Gastrocnemius medialis (tissue), 4 donors: ENCODE measurements around the gene FAM98C. TPM values are rescaled to one million over a fixed set of nuclear protein-coding genes. Genes with fewer than 3 reads are reported as not detected.
A peak's percentile ranks its signal among the peaks of the same experiment; 100 is the strongest.

Experiments used
- ATAC-seq, 2 donors: fragments of 150-250 bp; one replicate each; pipeline ENCODE4 v1.9.1; 2016
- DNase-seq, 2 donors: peaks; one replicate each; pipeline ENCODE4 v3.0.0-alpha.2; 2019
- H3K27ac ChIP-seq, 4 donors: fragments of 200-600 bp; sonication (generic); 1 replicate in 1 of 4; 2 replicates in 3 of 4; pipeline ENCODE4 v1.5.1; 2016 to 2018; ENCODE audit warnings: mild to moderate bottlenecking in 2 of 4, moderate library complexity in 1 of 4
- H3K27me3 ChIP-seq, 3 donors: fragments of 200-600 bp; sonication (generic) in 2 of 3; 1 replicate in 1 of 3; 2 replicates in 2 of 3; pipeline versions ENCODE4 v1.5.1 to v1.6.0; 2016 to 2019; ENCODE audit warnings: mild to moderate bottlenecking in 1 of 3, moderate library complexity in 1 of 3
- H3K36me3 ChIP-seq, 2 donors: fragments of 200-600 bp; sonication (generic) in 1 of 2; one replicate each; pipeline ENCODE4 v1.5.1; 2017 to 2018
- H3K4me1 ChIP-seq, 2 donors: fragments of 200-600 bp; sonication (generic) in 1 of 2; one replicate each; pipeline ENCODE4 v1.5.1; 2016 to 2017; ENCODE audit warnings: mild to moderate bottlenecking in 2 of 2
- H3K4me3 ChIP-seq, 4 donors: fragments of 200-600 bp; sonication (generic) in 3 of 4; 1 replicate in 1 of 4; 2 replicates in 3 of 4; pipeline ENCODE4 v1.5.1; 2016 to 2019; ENCODE audit warnings: mild to moderate bottlenecking in 2 of 4
- H3K9me3 ChIP-seq, 3 donors: fragments of 200-600 bp; sonication (generic) in 2 of 3; 1 replicate in 1 of 3; 2 replicates in 2 of 3; pipeline ENCODE4 v1.5.1; 2016 to 2019
- CTCF ChIP-seq, 5 experiments: fragments of 450-650 bp in 3 of 5; fragments of 200-600 bp in 2 of 5; sonication (generic) in 2 of 5; IDR thresholded peaks in 4 of 5; conservative IDR thresholded peaks in 1 of 5; 1 replicate in 4 of 5; 2 replicates in 1 of 5; pipeline ENCODE4 v1.5.1; 2016 to 2019; ENCODE audit warnings: antibody characterized with exemption in 5 of 5, mild to moderate bottlenecking in 3 of 5, moderate library complexity in 3 of 5
- POLR2A ChIP-seq, 2 donors: fragments of 450-650 bp; IDR thresholded peaks; one replicate each; pipeline ENCODE4 v1.6.1; 2017; ENCODE audit warnings: antibody characterized with exemption in 2 of 2, mild to moderate bottlenecking in 2 of 2, moderate library complexity in 2 of 2
- in situ Hi-C, 4 donors: fragments of 200-750 bp; cut with MboI; loops; one replicate each; pipeline versions ENCODE4 v1.15.0 to v1.8.0; 2017; ENCODE audit warnings: low sequenced_read_pairs in 4 of 4
- intact Hi-C: fragments of 100-400 bp; cut with DNase I; formaldehyde crosslinking; loops from one replicate; pipeline ENCODE4 v1.15.1; 2023; ENCODE audit warnings: low total_unique reads
- total RNA-seq, 4 donors: library from RNA; depleted of rRNA; stranded (reverse); fragments of >200 nt; gene quantifications; one replicate each; pipeline versions ENCODE4 v1.1.0 to v1.2.3, GENCODE V29; 2016

Gene FAM98C
- total RNA-seq: 10 to 100 TPM in 1 of 4 donors, 1 to 10 TPM in 3; 1.9 to 17.4 (median 3.3) TPM

- H3K27ac ChIP-seq: peak within 1 kb of the TSS; percentile 65 to 76 (median 70)
- in situ Hi-C loops: loop anchor here in 3 of 4 donors (10.0 kb wide), 2 partner anchors 232 to 522 kb away; no protein-coding TSS in a partner anchor
- intact Hi-C loops: loop anchor here (1.0 to 10.0 kb wide), 4 partner anchors 52 to 529 kb away; partner anchors contain the start of genes EIF3K, MAP4K1, MRPS12 and SARS2
- DNase-seq: peak; percentile 93 to 94
- peak within 1 kb of the TSS; percentile 68 to 94 (median 72) for H3K4me3 ChIP-seq
- peaks cover 12 to 19% (median 14%) of the 10 kb centered on the region in 3 donors for H3K27me3 ChIP-seq
- peak; percentile 93 to 95 for ATAC-seq
- TF ChIP-seq POLR2A (IDR thresholded peaks at IDR 0.05) (peak; percentile 1 to 11), CTCF (IDR thresholded peaks at IDR 0.05 in 4 of 5, conservative IDR thresholded peaks at IDR 0.05 in 1 of 5) (peak; percentile 97 to 100 (median 99))
- peaks cover 0 to 9% of the 10 kb centered on the region in 2 donors for H3K4me1 ChIP-seq
- no peaks in the 10 kb centered on the region for H3K9me3 ChIP-seq
- no peaks in the 10 kb centered on the region for H3K36me3 ChIP-seq
Observed at GRCh38 chr19:38402967-38403674, at the start of gene FAM98C. TSS of gene FAM98C (plus strand) at chr19:38403093. CDS start at chr19:38403154, 61 bp downstream.

DNA sequence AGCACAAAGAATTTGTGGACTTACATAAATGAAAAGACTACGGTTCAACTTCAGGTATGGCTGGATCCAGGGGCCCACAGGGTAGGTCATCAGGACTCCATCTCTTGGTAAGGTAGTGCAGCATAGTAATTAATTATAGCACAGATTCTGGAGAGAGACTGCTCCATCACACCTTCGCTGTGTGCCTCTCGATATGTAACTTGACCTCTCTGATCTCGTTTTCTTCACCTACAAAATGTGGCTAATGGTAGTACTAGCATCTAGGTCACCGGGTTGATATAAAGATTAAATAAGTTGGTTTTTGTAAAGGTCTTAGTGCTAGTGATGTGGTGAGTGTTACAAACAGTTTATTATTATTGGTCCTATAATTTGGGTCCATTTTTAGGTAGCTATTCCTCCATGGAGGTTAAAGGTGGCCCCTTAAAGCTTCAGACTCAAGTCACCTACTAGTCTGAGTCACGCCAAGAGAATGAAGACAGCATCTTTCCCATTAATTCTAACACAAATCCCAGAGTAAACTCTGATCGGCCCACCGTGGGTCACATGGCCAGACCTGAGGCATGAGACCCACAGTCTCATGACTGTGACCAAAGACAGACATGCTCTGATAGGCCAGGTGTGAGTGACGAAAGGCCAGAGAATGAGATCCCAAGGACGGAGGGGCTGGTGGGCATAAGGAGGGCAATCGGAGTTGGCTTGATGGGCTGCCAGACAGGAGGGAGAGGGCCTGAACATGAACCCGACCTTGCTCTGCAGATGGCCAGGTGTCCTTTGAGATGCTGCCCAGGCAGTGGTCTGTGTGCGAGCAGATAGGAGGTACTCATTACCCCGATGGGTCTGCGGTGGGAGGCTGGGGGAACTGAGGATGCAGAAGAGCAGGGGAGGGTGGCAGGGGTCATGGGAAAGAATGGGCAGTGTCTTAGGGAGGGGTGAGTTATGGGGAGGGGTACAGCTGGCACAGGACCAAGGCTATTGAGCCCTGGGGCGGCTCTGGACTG, 46.9 kb upstream of the FAM98C start:
- Histone ChIP-seq H3K4me1 (no peaks in the 10 kb centered on the region), H3K36me3 (no peaks in the 10 kb centered on the region), H3K27ac (no peak overlapping the region), H3K4me3 (no peak overlapping the region), H3K27me3 (peaks cover 32 to 41% (median 39%) of the 10 kb centered on the region in 3 donors), H3K9me3 (no peaks in the 10 kb centered on the region)
- TF ChIP-seq CTCF (IDR thresholded peaks at IDR 0.05 in 4 of 5, conservative IDR thresholded peaks at IDR 0.05 in 1 of 5): no peak
- no peak for TF ChIP-seq POLR2A (IDR thresholded peaks at IDR 0.05)
- ATAC-seq: no peak
- DNase-seq: no peak
- in situ Hi-C loops (no loop called here), intact Hi-C loops (no loop called here)

DNA sequence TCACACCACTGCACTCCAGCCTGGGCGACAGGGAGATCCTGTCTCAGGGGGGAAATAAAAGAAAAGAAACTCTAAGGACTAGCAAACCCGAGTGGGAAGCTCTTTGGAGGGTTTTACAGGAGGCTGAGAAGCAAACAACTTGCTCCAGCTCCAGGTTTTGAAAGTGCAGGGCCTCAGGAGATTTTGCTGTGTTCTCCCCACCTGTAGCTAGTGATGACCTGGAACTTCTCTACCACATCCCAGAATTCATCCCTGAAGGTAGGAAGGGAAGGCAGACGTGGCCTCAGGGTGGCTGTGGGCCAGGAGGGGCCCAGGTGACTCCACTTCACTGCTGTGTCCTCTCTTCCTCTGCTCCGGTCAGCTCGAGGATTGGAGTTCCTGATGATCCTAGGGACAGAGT, 44.8 kb upstream of the FAM98C start:
- Histone ChIP-seq H3K4me3 (no peak overlapping the region), H3K9me3 (no peaks in the 10 kb centered on the region), H3K4me1 (peaks cover 5 to 14% of the 10 kb centered on the region in 2 donors), H3K36me3 (no peaks in the 10 kb centered on the region), H3K27me3 (peaks cover 25 to 40% (median 28%) of the 10 kb centered on the region in 3 donors), H3K27ac (no peak overlapping the region)
- ATAC-seq (no peak), DNase-seq (no peak)
- no peak for TF ChIP-seq POLR2A (IDR thresholded peaks at IDR 0.05)
- TF ChIP-seq CTCF (IDR thresholded peaks at IDR 0.05 in 4 of 5, conservative IDR thresholded peaks at IDR 0.05 in 1 of 5): no peak
- in situ Hi-C loops: no loop called here
- intact Hi-C loops: no loop called here

GRCh38 chr19:38359242-38360021, 43.5 kb upstream of the FAM98C start:
- in situ Hi-C loops (no loop called here), intact Hi-C loops (no loop called here)
- no peak overlapping the region for H3K4me3 ChIP-seq
- peaks cover 21 to 34% (median 25%) of the 10 kb centered on the region in 3 donors for H3K27me3 ChIP-seq
- no peaks in the 10 kb centered on the region for H3K9me3 ChIP-seq
- H3K36me3 ChIP-seq: no peaks in the 10 kb centered on the region
- H3K27ac ChIP-seq: no peak overlapping the region
- DNase-seq: no peak
- no peak for ATAC-seq
- TF ChIP-seq POLR2A (IDR thresholded peaks at IDR 0.05) (no peak), CTCF (IDR thresholded peaks at IDR 0.05 in 4 of 5, conservative IDR thresholded peaks at IDR 0.05 in 1 of 5) (no peak)
- peaks cover 5 to 14% of the 10 kb centered on the region in 2 donors for H3K4me1 ChIP-seq
